GM11168 (cell line): ENCODE results near the gene NADSYN1.
"Not testable (repeated sequence)": the region's sequence is repeated elsewhere in the genome, so short reads cannot be mapped to it uniquely, and the experiment has no call there.

ENCODE experiments used
- in situ Hi-C: fragments of 300-500 bp; cut with MboI; formaldehyde crosslinking; loops from one replicate; pipeline ENCODE4 v1.12.0; 2022; ENCODE audit warnings: low sequenced_read_pairs; ENCODE audit not compliant: unreplicated experiment

The NADSYN1 gene

GRCh38 chr11:71540521-71541304, 87.7 kb downstream of the NADSYN1 start:
- in situ Hi-C loops = not testable (repeated sequence)

GRCh38 chr11:71542382-71542781, 89.4 kb downstream of the NADSYN1 start:
- in situ Hi-C loops = no loop called here

- in situ Hi-C loops = no loop called here
Observed at GRCh38 chr11:71542879-71543777, 90.1 kb downstream of the NADSYN1 start.

- in situ Hi-C loops = no loop called here
Observed at GRCh38 chr11:71543866-71544265, 90.9 kb downstream of the NADSYN1 start.

- in situ Hi-C loops = no loop called here
Observed at GRCh38 chr11:71544525-71545214, 91.7 kb downstream of the NADSYN1 start.

- in situ Hi-C loops = no loop called here
Observed at GRCh38 chr11:71545405-71545966, 92.5 kb downstream of the NADSYN1 start.

GRCh38 chr11:71548120-71548519, 95.1 kb downstream of the NADSYN1 start, which contains the start of gene KRTAP5-9:
Gene KRTAP5-9 (plus strand): TSS chr11:71548420. CDS start chr11:71548658, 238 bp downstream.
- in situ Hi-C loops = no loop called here

GRCh38 chr11:71548716-71549151, 95.7 kb downstream of the NADSYN1 start:
- in situ Hi-C loops = no loop called here
